Measurements from ENCODE around the gene CHST9. TPM values are rescaled to one million over a fixed set of nuclear protein-coding genes. Genes with fewer than 3 reads are reported as not detected.

The CHST9 gene
- total and polyA plus RNA-seq, 2 of the 13 experiments (the other 11 are each of a cell fraction or from before 2014, with no cell fraction given) = 3.2 to 9.6 TPM

DNA sequence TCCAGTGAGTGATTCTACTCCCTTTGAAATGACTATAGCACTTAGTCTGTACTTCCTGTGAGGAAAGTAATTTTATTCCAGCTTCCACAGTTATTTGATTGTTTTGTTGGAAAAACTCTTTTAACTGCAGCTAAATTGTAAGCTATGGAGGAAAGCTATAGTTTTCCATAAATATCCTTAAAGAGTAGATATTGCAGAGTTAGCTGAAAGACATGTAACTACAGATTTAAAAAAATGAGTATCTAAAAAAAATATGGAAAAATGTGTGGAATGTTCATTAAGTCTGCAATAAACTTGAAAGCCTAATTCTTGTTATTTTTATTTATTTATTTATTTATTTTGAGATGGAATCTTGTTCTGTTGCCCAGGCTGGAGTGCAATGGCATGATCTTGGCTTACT is 262.8 kb downstream of the CHST9 start:
- Histone ChIP-seq H3K4me3 (replicated peaks in 1 of 3; ENCODE audit: insufficient read depth in 1 of 3, low read depth in 2 of 3, low read length in 3 of 3) (no peak overlapping the region), H3K36me3 (replicated peaks in 1 of 2; ENCODE audit: control insufficient read depth in 1 of 2, insufficient read depth in 2 of 2, low read length in 2 of 2) (no peaks in the 10 kb centered on the region), H3K79me2 (ENCODE audit: insufficient read depth, low read length) (no peaks in the 10 kb centered on the region), H3K27me3 (ENCODE audit: control insufficient read depth in 1 of 2, insufficient read depth in 2 of 2, low read length in 2 of 2) (no peaks in the 10 kb centered on the region), H4K20me1 (ENCODE audit: insufficient read depth, low read length) (no peaks in the 10 kb centered on the region), H2AFZ (ENCODE audit: low read length) (no peak overlapping the region), H3K9ac (ENCODE audit: insufficient read depth, low read depth, low read length) (no peak overlapping the region), H3K27ac (ENCODE audit: extremely low read length, insufficient read depth, low read length) (no peak overlapping the region), H3K4me1 (ENCODE audit: insufficient read depth, low read length) (peaks cover 19% of the 10 kb centered on the region), H3K4me2 (ENCODE audit: low read depth, low read length) (no peak overlapping the region), H3K9me3 (ENCODE audit: low read length) (no peaks in the 10 kb centered on the region)
- ATAC-seq (no peak), DNase-seq (ENCODE audit: low spot score) (no peak), FAIRE-seq (no peak)
- POLR2A ChIA-PET = no interaction called here
- no peak for TF ChIP-seq SRY (CRISPR knock-in tag; IDR thresholded peaks at IDR 0.05)
- TF ChIP-seq RORA (CRISPR knock-in tag; IDR thresholded peaks at IDR 0.05) = no peak
- TF ChIP-seq MBNL3 (CRISPR knock-in tag; conservative IDR thresholded peaks at IDR 0.05) = no peak
- in situ Hi-C loops (cut with HindIII; ENCODE audit: extremely low pct_ligation_motif_present, low pct_unique_long_range_greater_than_20kb) (no loop called here), intact Hi-C loops (cut with micrococcal nuclease; ENCODE audit: unreplicated experiment) (no loop called here)
- BruUV-seq (replicated peaks) = no TSS peak
- CTCF ChIA-PET (ENCODE audit: low intra/inter-chr PET ratio, low total read pairs) = no interaction called here

DNA sequence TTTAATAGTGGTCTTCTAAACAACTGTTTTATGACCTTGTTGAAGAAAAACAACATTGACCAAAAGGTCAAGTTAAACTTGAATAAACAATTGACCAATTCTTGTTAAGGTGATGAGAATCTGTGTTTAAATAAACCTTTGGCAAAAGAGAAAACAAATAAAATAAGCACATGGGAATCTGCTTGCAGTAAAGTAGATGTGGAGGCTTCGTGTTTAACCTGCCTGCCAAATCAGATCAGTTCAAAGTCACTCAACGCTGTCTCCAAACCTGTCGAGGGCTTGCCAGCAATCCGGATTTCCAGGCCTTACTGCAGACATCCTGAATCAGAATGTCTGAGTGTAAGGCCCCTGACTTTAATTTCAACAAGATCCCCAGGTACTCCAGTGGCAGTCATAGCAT is 264.5 kb downstream of the CHST9 start:
- no peaks in the 10 kb centered on the region for H3K36me3 ChIP-seq (replicated peaks in 1 of 2; ENCODE audit: control insufficient read depth in 1 of 2, insufficient read depth in 2 of 2, low read length in 2 of 2)
- no peak for TF ChIP-seq SP4 (CRISPR knock-in tag; IDR thresholded peaks at IDR 0.05)
- no peak for TF ChIP-seq ISL2 (CRISPR knock-in tag; IDR thresholded peaks at IDR 0.05)
- no peak for TF ChIP-seq MEF2D (CRISPR knock-in tag; IDR thresholded peaks at IDR 0.05)
- TF ChIP-seq, protein P1, sequence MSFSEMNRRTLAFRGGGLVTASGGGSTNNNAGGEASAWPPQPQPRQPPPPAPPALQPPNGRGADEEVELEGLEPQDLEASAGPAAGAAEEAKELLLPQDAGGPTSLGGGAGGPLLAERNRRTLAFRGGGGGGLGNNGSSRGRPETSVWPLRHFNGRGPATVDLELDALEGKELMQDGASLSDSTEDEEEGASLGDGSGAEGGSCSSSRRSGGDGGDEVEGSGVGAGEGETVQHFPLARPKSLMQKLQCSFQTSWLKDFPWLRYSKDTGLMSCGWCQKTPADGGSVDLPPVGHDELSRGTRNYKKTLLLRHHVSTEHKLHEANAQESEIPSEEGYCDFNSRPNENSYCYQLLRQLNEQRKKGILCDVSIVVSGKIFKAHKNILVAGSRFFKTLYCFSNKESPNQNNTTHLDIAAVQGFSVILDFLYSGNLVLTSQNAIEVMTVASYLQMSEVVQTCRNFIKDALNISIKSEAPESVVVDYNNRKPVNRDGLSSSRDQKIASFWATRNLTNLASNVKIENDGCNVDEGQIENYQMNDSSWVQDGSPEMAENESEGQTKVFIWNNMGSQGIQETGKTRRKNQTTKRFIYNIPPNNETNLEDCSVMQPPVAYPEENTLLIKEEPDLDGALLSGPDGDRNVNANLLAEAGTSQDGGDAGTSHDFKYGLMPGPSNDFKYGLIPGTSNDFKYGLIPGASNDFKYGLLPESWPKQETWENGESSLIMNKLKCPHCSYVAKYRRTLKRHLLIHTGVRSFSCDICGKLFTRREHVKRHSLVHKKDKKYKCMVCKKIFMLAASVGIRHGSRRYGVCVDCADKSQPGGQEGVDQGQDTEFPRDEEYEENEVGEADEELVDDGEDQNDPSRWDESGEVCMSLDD (CRISPR knock-in tag; IDR thresholded peaks at IDR 0.05; ENCODE audit: borderline replicate concordance) = no peak
- TF ChIP-seq, protein P2, sequence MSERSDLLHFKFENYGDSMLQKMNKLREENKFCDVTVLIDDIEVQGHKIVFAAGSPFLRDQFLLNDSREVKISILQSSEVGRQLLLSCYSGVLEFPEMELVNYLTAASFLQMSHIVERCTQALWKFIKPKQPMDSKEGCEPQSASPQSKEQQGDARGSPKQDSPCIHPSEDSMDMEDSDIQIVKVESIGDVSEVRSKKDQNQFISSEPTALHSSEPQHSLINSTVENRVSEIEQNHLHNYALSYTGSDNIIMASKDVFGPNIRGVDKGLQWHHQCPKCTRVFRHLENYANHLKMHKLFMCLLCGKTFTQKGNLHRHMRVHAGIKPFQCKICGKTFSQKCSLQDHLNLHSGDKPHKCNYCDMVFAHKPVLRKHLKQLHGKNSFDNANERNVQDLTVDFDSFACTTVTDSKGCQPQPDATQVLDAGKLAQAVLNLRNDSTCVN (CRISPR knock-in tag; IDR thresholded peaks at IDR 0.05; ENCODE audit: borderline replicate concordance) = no peak
- no peaks in the 10 kb centered on the region for H3K79me2 ChIP-seq (ENCODE audit: insufficient read depth, low read length)
- no peaks in the 10 kb centered on the region for H3K27me3 ChIP-seq (ENCODE audit: control insufficient read depth in 1 of 2, insufficient read depth in 2 of 2, low read length in 2 of 2)
- no peak overlapping the region for H3K9ac ChIP-seq (ENCODE audit: insufficient read depth, low read depth, low read length)
- no peak for DNase-seq (ENCODE audit: low spot score)
- ATAC-seq = no peak
- FAIRE-seq = no peak
- WGBS (ENCODE audit: low lambda C conversion rate) = 10% methylated on average over 4 of the region's 4 CpGs
- in situ Hi-C loops (cut with HindIII; ENCODE audit: extremely low pct_ligation_motif_present, low pct_unique_long_range_greater_than_20kb) (no loop called here), intact Hi-C loops (cut with micrococcal nuclease; ENCODE audit: unreplicated experiment) (no loop called here)
- H3K4me3 ChIP-seq (replicated peaks in 1 of 3; ENCODE audit: insufficient read depth in 1 of 3, low read depth in 2 of 3, low read length in 3 of 3) = no peak overlapping the region
- BruUV-seq (replicated peaks) = no TSS peak
- no peaks in the 10 kb centered on the region for H4K20me1 ChIP-seq (ENCODE audit: insufficient read depth, low read length)
- H3K27ac ChIP-seq (ENCODE audit: extremely low read length, insufficient read depth, low read length) = no peak overlapping the region
- peaks cover 19% of the 10 kb centered on the region for H3K4me1 ChIP-seq (ENCODE audit: insufficient read depth, low read length)
- H2AFZ ChIP-seq (ENCODE audit: low read length) = no peak overlapping the region
- no peak overlapping the region for H3K4me2 ChIP-seq (ENCODE audit: low read depth, low read length)
- no peaks in the 10 kb centered on the region for H3K9me3 ChIP-seq (ENCODE audit: low read length)
- ChIA-PET POLR2A (no interaction called here), CTCF (ENCODE audit: low intra/inter-chr PET ratio, low total read pairs) (no interaction called here)
